Metanephros (tissue), 2 donors: Measurements from ENCODE around the gene TNFRSF1B. TPM values are rescaled to one million over a fixed set of nuclear protein-coding genes. Genes with fewer than 3 reads are reported as not detected.

Source experiments
- small RNA-seq: library from RNA; depleted of rRNA; stranded (forward); fragments of <200 nt; gene quantifications from one replicate; pipeline ENCODE3, GENCODE V24; 2014; ENCODE audit warnings: low replicate concordance
- total RNA-seq: library from RNA; depleted of rRNA; stranded (reverse); fragments of >200 nt; gene quantifications from one replicate; pipeline ENCODE4 v1.2.3, GENCODE V29; 2014

TNFRSF1B gene
- total RNA-seq: 25.0 TPM

DNA sequence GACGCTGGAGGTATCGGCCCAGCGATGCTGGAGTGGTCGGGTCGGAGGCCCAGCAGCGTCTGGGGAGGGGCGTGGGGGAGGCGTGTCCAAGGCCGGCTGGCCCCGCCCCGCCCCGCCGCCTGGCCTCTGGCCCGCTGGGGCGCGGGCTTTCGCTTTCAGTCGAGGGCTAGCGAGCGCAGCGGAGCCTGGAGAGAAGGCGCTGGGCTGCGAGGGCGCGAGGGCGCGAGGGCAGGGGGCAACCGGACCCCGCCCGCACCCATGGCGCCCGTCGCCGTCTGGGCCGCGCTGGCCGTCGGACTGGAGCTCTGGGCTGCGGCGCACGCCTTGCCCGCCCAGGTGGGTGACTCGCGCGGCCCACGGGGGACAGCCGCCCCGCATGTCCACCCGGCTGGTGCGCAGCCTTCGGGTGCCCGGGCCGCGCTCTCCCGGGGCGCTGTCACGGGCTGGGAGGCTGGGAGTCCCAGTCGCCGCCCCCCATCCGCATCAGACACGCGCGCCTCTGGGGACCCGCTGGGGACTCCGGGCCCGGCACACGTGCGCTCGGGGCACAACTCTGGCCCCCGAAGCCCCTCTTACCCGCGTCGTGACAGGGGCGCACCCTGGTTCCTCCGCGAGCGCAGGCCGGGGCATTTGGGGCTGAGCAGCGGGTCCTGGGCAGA is at the start of gene TNFRSF1B:
TSS of gene TNFRSF1B (plus strand) at position 158 of the 659 bp plus-strand sequence. CDS start at position 259, 101 bp downstream.

DNA sequence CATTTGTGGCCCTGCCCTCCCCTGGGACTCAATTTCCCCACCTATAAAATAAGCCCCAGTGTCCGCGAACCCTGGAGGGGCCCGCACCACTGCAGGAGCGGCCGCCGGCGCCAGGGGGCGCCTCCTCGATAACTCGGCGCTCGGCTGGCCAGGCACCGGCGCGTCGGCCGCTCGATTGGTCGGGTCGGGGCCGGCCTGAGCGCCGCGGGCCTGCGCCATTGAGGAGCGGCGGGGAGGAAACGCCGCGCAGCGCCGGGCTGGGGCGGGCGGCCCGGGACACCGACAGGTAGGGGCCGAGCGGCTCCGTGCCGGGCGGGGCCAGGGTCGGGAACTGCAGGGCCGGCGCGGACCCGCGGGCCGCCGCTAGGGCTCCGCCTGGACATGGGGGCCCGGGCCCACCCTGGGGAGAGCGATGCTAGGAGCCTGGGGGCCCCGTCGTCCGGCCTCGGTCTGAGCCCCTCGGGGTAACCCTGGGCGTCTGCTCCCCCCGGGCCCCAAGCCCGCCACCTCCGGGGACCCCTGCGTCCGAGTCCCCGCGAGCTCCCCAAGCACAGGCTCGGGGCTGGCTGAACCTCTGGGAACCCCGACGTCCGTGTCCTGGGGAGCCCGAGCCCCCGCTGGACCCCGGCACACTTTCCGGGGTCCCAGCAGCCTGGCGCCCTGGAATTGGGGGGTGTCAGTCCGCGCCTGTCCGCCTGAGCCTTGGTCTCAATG is 63.2 kb downstream of the TNFRSF1B start, which contains the start of gene VPS13D:
TSS of gene VPS13D (plus strand) at position 196 of the 714 bp plus-strand sequence. CDS start 4,237 bp downstream, outside the sequence.

Small RNA genes within 50 kb of the gene (small RNA-seq; reads per million reads assigned to genes)
- not detected for gene MIR4632
- not detected for gene RF00156

Other genes starting within 250 kb of the TNFRSF1B start
- gene KIAA2013, start 240.6 kb upstream of the TNFRSF1B start, total RNA-seq: 44.7 TPM
- 96.3 TPM for gene PLOD1, start 232.3 kb upstream of the TNFRSF1B start, total RNA-seq
- 47.3 TPM for gene MFN2, start 186.5 kb upstream of the TNFRSF1B start, total RNA-seq
- 29.6 TPM for gene MIIP, start 147.5 kb upstream of the TNFRSF1B start, total RNA-seq
- gene TNFRSF8, start 103.7 kb upstream of the TNFRSF1B start, total RNA-seq: 0.53 TPM
- gene VPS13D, start 63.0 kb downstream of the TNFRSF1B start, total RNA-seq: 71.5 TPM